ENCODE measurements around the gene MIA2.
"Not testable (repeated sequence)": the region's sequence is repeated elsewhere in the genome, so short reads cannot be mapped to it uniquely, and the experiment has no call there.

Gene MIA2

GRCh38 chr14:39322807-39323206 lies 89.1 kb downstream of the MIA2 start:
- DNase-seq = no peak
- no peaks in the 10 kb centered on the region for H3K9me3 Mint-ChIP-seq
- ATAC-seq = no peak
- H3K4me1 Mint-ChIP-seq = peaks cover 6% of the 10 kb centered on the region
- H3K4me3 Mint-ChIP-seq = no peak overlapping the region
- peak overlapping the region in 1 of 2 donors; percentile 76 for H3K27ac Mint-ChIP-seq
- H3K27me3 Mint-ChIP-seq = no peaks in the 10 kb centered on the region

GRCh38 chr14:39324097-39324496 lies 90.4 kb downstream of the MIA2 start:
- peak overlapping the region in 1 of 2 donors; percentile 48 for H3K27ac Mint-ChIP-seq
- no peak for DNase-seq
- no peak overlapping the region for H3K4me3 Mint-ChIP-seq

GRCh38 chr14:39339003-39339402 lies 105.3 kb downstream of the MIA2 start:
- no peak overlapping the region for H3K27ac Mint-ChIP-seq
- peaks cover 0 to 9% of the 10 kb centered on the region in 2 donors for H3K9me3 Mint-ChIP-seq
- peaks cover 25% of the 10 kb centered on the region for H3K4me1 Mint-ChIP-seq
- ATAC-seq (no peak), DNase-seq (no peak)
- no peaks in the 10 kb centered on the region for H3K27me3 Mint-ChIP-seq
- H3K4me3 Mint-ChIP-seq = no peak overlapping the region

More at GRCh38 chr14:39324097-39324496, 90.4 kb downstream of the MIA2 start:
- H3K4me1 Mint-ChIP-seq = peaks cover 6% of the 10 kb centered on the region
- no peaks in the 10 kb centered on the region for H3K27me3 Mint-ChIP-seq
- no peak for ATAC-seq
- no peaks in the 10 kb centered on the region for H3K9me3 Mint-ChIP-seq

GRCh38 chr14:39341126-39341525 lies 107.4 kb downstream of the MIA2 start:
- H3K27ac Mint-ChIP-seq, ATAC-seq, H3K4me3 Mint-ChIP-seq, DNase-seq, H3K27me3 Mint-ChIP-seq, H3K9me3 Mint-ChIP-seq: not testable (repeated sequence)
- H3K4me1 Mint-ChIP-seq = peaks cover 25% of the 10 kb centered on the region

GRCh38 chr14:39342768-39343167 lies 109.1 kb downstream of the MIA2 start:
- peak; percentile 87 for ATAC-seq
- no peak overlapping the region for H3K27ac Mint-ChIP-seq

GRCh38 chr14:39343614-39344013 lies 109.9 kb downstream of the MIA2 start:
- H3K4me1 Mint-ChIP-seq = peaks cover 20% of the 10 kb centered on the region
- H3K27ac Mint-ChIP-seq = no peak overlapping the region
- H3K9me3 Mint-ChIP-seq = peaks cover 0 to 9% of the 10 kb centered on the region in 2 donors
- DNase-seq (no peak), ATAC-seq (no peak)
- no peaks in the 10 kb centered on the region for H3K27me3 Mint-ChIP-seq
- no peak overlapping the region for H3K4me3 Mint-ChIP-seq

More at GRCh38 chr14:39342768-39343167, 109.1 kb downstream of the MIA2 start:
- Mint-ChIP-seq H3K4me1 (peaks cover 23% of the 10 kb centered on the region), H3K27me3 (no peaks in the 10 kb centered on the region), H3K4me3 (peak overlapping the region in 1 of 2 donors; percentile 55), H3K9me3 (peaks cover 0 to 9% of the 10 kb centered on the region in 2 donors)
- DNase-seq = no peak

- Mint-ChIP-seq H3K27ac (no peak overlapping the region), H3K9me3 (peaks cover 9 to 11% of the 10 kb centered on the region in 2 donors), H3K4me1 (peaks cover 5% of the 10 kb centered on the region), H3K27me3 (no peaks in the 10 kb centered on the region), H3K4me3 (no peak overlapping the region)
- ATAC-seq (no peak), DNase-seq (no peak)
Observed at GRCh38 chr14:39350866-39351265, 117.2 kb downstream of the MIA2 start.

GRCh38 chr14:39351708-39352107 lies 118.0 kb downstream of the MIA2 start:
- ATAC-seq = no peak
- DNase-seq = no peak
- H3K27ac Mint-ChIP-seq = no peak overlapping the region
- H3K27me3 Mint-ChIP-seq = no peaks in the 10 kb centered on the region
- peaks cover 5% of the 10 kb centered on the region for H3K4me1 Mint-ChIP-seq
- no peak overlapping the region for H3K4me3 Mint-ChIP-seq
- peaks cover 16 to 17% of the 10 kb centered on the region in 2 donors for H3K9me3 Mint-ChIP-seq

- not testable (repeated sequence) for H3K4me1 Mint-ChIP-seq, DNase-seq, H3K27ac Mint-ChIP-seq, H3K27me3 Mint-ChIP-seq, H3K4me3 Mint-ChIP-seq, ATAC-seq
- H3K9me3 Mint-ChIP-seq = peaks cover 29 to 32% of the 10 kb centered on the region in 2 donors
Observed at GRCh38 chr14:39359069-39359468, 125.4 kb downstream of the MIA2 start.

GRCh38 chr14:39360316-39360715 lies 126.6 kb downstream of the MIA2 start:
- peaks cover 36 to 38% of the 10 kb centered on the region in 2 donors for H3K9me3 Mint-ChIP-seq
- ATAC-seq (no peak), DNase-seq (no peak)
- H3K27me3 Mint-ChIP-seq = no peaks in the 10 kb centered on the region
- H3K4me1 Mint-ChIP-seq = no peaks in the 10 kb centered on the region
- peak overlapping the region in 1 of 2 donors; percentile 1 for H3K27ac Mint-ChIP-seq
- H3K4me3 Mint-ChIP-seq = no peak overlapping the region

GRCh38 chr14:39361556-39361955 lies 127.8 kb downstream of the MIA2 start:
- not testable (repeated sequence) for H3K4me3 Mint-ChIP-seq, ATAC-seq, H3K27ac Mint-ChIP-seq, H3K4me1 Mint-ChIP-seq, H3K27me3 Mint-ChIP-seq, DNase-seq
- H3K9me3 Mint-ChIP-seq = peaks cover 33 to 35% of the 10 kb centered on the region in 2 donors

GRCh38 chr14:39364509-39364908 lies 130.8 kb downstream of the MIA2 start:
- Mint-ChIP-seq H3K9me3 (peaks cover 30% of the 10 kb centered on the region in 2 donors), H3K27me3 (no peaks in the 10 kb centered on the region), H3K4me3 (no peak overlapping the region), H3K4me1 (no peaks in the 10 kb centered on the region), H3K27ac (no peak overlapping the region)
- DNase-seq (no peak), ATAC-seq (no peak)

GRCh38 chr14:39365354-39365753 lies 131.6 kb downstream of the MIA2 start:
- Mint-ChIP-seq H3K4me1 (no peaks in the 10 kb centered on the region), H3K9me3 (peaks cover 26 to 27% of the 10 kb centered on the region in 2 donors), H3K27ac (no peak overlapping the region), H3K27me3 (no peaks in the 10 kb centered on the region), H3K4me3 (no peak overlapping the region)
- DNase-seq = no peak
- no peak for ATAC-seq

GRCh38 chr14:39366460-39367386 lies 133.0 kb downstream of the MIA2 start:
- Mint-ChIP-seq H3K27me3 (no peaks in the 10 kb centered on the region), H3K4me1 (no peaks in the 10 kb centered on the region), H3K27ac (peak overlapping the region in 1 of 2 donors; percentile 22), H3K9me3 (peaks cover 18 to 23% of the 10 kb centered on the region in 2 donors), H3K4me3 (no peak overlapping the region)
- DNase-seq (no peak), ATAC-seq (no peak)

- ATAC-seq (no peak), DNase-seq (no peak)
- no peak overlapping the region for H3K4me3 Mint-ChIP-seq
- H3K27ac Mint-ChIP-seq = no peak overlapping the region
- no peaks in the 10 kb centered on the region for H3K4me1 Mint-ChIP-seq
- no peaks in the 10 kb centered on the region for H3K27me3 Mint-ChIP-seq
- H3K9me3 Mint-ChIP-seq = peaks cover 18 to 20% of the 10 kb centered on the region in 2 donors
Observed at GRCh38 chr14:39367387-39367751, 133.7 kb downstream of the MIA2 start.

GRCh38 chr14:39368261-39368959 lies 134.7 kb downstream of the MIA2 start:
- H3K9me3 Mint-ChIP-seq = peaks cover 13 to 16% of the 10 kb centered on the region in 2 donors
- no peaks in the 10 kb centered on the region for H3K4me1 Mint-ChIP-seq
- DNase-seq (no peak), ATAC-seq (no peak)
- no peak overlapping the region for H3K27ac Mint-ChIP-seq
- no peak overlapping the region for H3K4me3 Mint-ChIP-seq
- H3K27me3 Mint-ChIP-seq = no peaks in the 10 kb centered on the region
